ENCODE data around the gene POMC. TPM values are rescaled to one million over a fixed set of nuclear protein-coding genes. Genes with fewer than 3 reads are reported as not detected.
"Not testable (repeated sequence)": the region's sequence is repeated elsewhere in the genome, so short reads cannot be mapped to it uniquely, and the experiment has no call there.

Gene POMC
- total RNA-seq, 2 donors from 2014 or later, result 8.0 to 12.5 TPM

- Mint-ChIP-seq H3K36me3 (ENCODE audit: insufficient read depth in 2 of 2) (no peaks in the 10 kb centered on the region), H3K4me1 (ENCODE audit: low read depth) (peaks cover 20% of the 10 kb centered on the region), H3K27me3 (ENCODE audit: low read depth) (peaks cover 20% of the 10 kb centered on the region), H3K27ac (peak overlapping the region; percentile 17), H3K9me3 (no peaks in the 10 kb centered on the region), H3K4me3 (peak overlapping the region; percentile 34 to 64)
- DNase-seq (peak; percentile 45 to 55), ATAC-seq (replicated peaks in 1 of 2) (peak; percentile 99)
These were observed 22.6 kb downstream of the POMC start for GRCh38 chr2:25145803-25146202.

- no peak overlapping the region for H3K27ac Mint-ChIP-seq
- DNase-seq (no peak), ATAC-seq (replicated peaks in 1 of 2) (no peak)
- H3K27me3 Mint-ChIP-seq (ENCODE audit: low read depth), result peaks cover 12% of the 10 kb centered on the region
- no peaks in the 10 kb centered on the region for H3K9me3 Mint-ChIP-seq
- peaks cover 12% of the 10 kb centered on the region for H3K4me1 Mint-ChIP-seq (ENCODE audit: low read depth)
- H3K4me3 Mint-ChIP-seq, result no peak overlapping the region
- H3K36me3 Mint-ChIP-seq (ENCODE audit: insufficient read depth in 2 of 2), result no peaks in the 10 kb centered on the region
These were observed 27.3 kb downstream of the POMC start for GRCh38 chr2:25141120-25141519.

GRCh38 chr2:25140535-25140934, 27.8 kb downstream of the POMC start:
- not testable (repeated sequence) for H3K36me3 Mint-ChIP-seq (ENCODE audit: insufficient read depth in 2 of 2); H3K4me1 Mint-ChIP-seq (ENCODE audit: low read depth); H3K9me3 Mint-ChIP-seq; H3K27ac Mint-ChIP-seq; DNase-seq; H3K4me3 Mint-ChIP-seq; ATAC-seq (replicated peaks in 1 of 2)
- H3K27me3 Mint-ChIP-seq (ENCODE audit: low read depth), result peaks cover 11% of the 10 kb centered on the region

GRCh38 chr2:25132693-25133092, 35.7 kb downstream of the POMC start:
- no peak overlapping the region for H3K27ac Mint-ChIP-seq
- H3K36me3 Mint-ChIP-seq (ENCODE audit: insufficient read depth in 2 of 2), result no peaks in the 10 kb centered on the region
- H3K27me3 Mint-ChIP-seq (ENCODE audit: low read depth), result peaks cover 71% of the 10 kb centered on the region
- no peaks in the 10 kb centered on the region for H3K9me3 Mint-ChIP-seq
- H3K4me1 Mint-ChIP-seq (ENCODE audit: low read depth), result peaks cover 21% of the 10 kb centered on the region
- ATAC-seq (replicated peaks in 1 of 2), result no peak
- no peak for DNase-seq
- H3K4me3 Mint-ChIP-seq, result peak overlapping the region in 1 of 2 donors; percentile 38

GRCh38 chr2:25132299-25132635, 36.1 kb downstream of the POMC start:
- Mint-ChIP-seq H3K36me3 (ENCODE audit: insufficient read depth in 2 of 2) (no peaks in the 10 kb centered on the region), H3K9me3 (no peaks in the 10 kb centered on the region), H3K27me3 (ENCODE audit: low read depth) (peaks cover 71% of the 10 kb centered on the region), H3K27ac (no peak overlapping the region), H3K4me3 (peak overlapping the region; percentile 15 to 57), H3K4me1 (ENCODE audit: low read depth) (peaks cover 21% of the 10 kb centered on the region)
- ATAC-seq (replicated peaks in 1 of 2) (no peak), DNase-seq (no peak)

GRCh38 chr2:25131567-25132298, 36.6 kb downstream of the POMC start:
- Mint-ChIP-seq H3K9me3 (no peaks in the 10 kb centered on the region), H3K27ac (no peak overlapping the region), H3K36me3 (ENCODE audit: insufficient read depth in 2 of 2) (no peaks in the 10 kb centered on the region), H3K27me3 (ENCODE audit: low read depth) (peaks cover 71% of the 10 kb centered on the region), H3K4me1 (ENCODE audit: low read depth) (peaks cover 21% of the 10 kb centered on the region), H3K4me3 (peak overlapping the region; percentile 60 to 81)
- DNase-seq, result peak; percentile 25 to 44
- ATAC-seq (replicated peaks in 1 of 2), result peak; percentile 54 to 55

GRCh38 chr2:25131253-25131566, 37.2 kb downstream of the POMC start:
- H3K4me1 Mint-ChIP-seq (ENCODE audit: low read depth), result peaks cover 21% of the 10 kb centered on the region
- no peaks in the 10 kb centered on the region for H3K36me3 Mint-ChIP-seq (ENCODE audit: insufficient read depth in 2 of 2)
- ATAC-seq (replicated peaks in 1 of 2) (no peak), DNase-seq (no peak)
- H3K4me3 Mint-ChIP-seq, result peak overlapping the region; percentile 60 to 81
- peaks cover 71% of the 10 kb centered on the region for H3K27me3 Mint-ChIP-seq (ENCODE audit: low read depth)
- no peaks in the 10 kb centered on the region for H3K9me3 Mint-ChIP-seq
- H3K27ac Mint-ChIP-seq, result no peak overlapping the region

- Mint-ChIP-seq H3K4me3 (peak overlapping the region in 1 of 2 donors; percentile 1), H3K27me3 (ENCODE audit: low read depth) (peaks cover 61% of the 10 kb centered on the region), H3K4me1 (ENCODE audit: low read depth) (peaks cover 21% of the 10 kb centered on the region), H3K36me3 (ENCODE audit: insufficient read depth in 2 of 2) (no peaks in the 10 kb centered on the region), H3K9me3 (no peaks in the 10 kb centered on the region), H3K27ac (no peak overlapping the region)
- no peak for ATAC-seq (replicated peaks in 1 of 2)
- DNase-seq, result no peak
These were observed 38.4 kb downstream of the POMC start for GRCh38 chr2:25129901-25130520.

- no peaks in the 10 kb centered on the region for H3K36me3 Mint-ChIP-seq (ENCODE audit: insufficient read depth in 2 of 2)
- H3K4me3 Mint-ChIP-seq, result no peak overlapping the region
- no peak overlapping the region for H3K27ac Mint-ChIP-seq
- peaks cover 21% of the 10 kb centered on the region for H3K4me1 Mint-ChIP-seq (ENCODE audit: low read depth)
- H3K27me3 Mint-ChIP-seq (ENCODE audit: low read depth), result peaks cover 42% of the 10 kb centered on the region
- DNase-seq, result no peak
- H3K9me3 Mint-ChIP-seq, result no peaks in the 10 kb centered on the region
- ATAC-seq (replicated peaks in 1 of 2), result no peak
These were observed 40.7 kb downstream of the POMC start for GRCh38 chr2:25127646-25128045.

- H3K4me1 Mint-ChIP-seq (ENCODE audit: low read depth), result peaks cover 19% of the 10 kb centered on the region
- not testable (repeated sequence) for ATAC-seq (replicated peaks in 1 of 2); H3K4me3 Mint-ChIP-seq
These were observed 41.3 kb downstream of the POMC start for GRCh38 chr2:25127071-25127470.

GRCh38 chr2:25125976-25126375, 42.4 kb downstream of the POMC start:
- no peak overlapping the region for H3K4me3 Mint-ChIP-seq
- peaks cover 31% of the 10 kb centered on the region for H3K27me3 Mint-ChIP-seq (ENCODE audit: low read depth)
- peaks cover 10% of the 10 kb centered on the region for H3K4me1 Mint-ChIP-seq (ENCODE audit: low read depth)
- DNase-seq (no peak), ATAC-seq (replicated peaks in 1 of 2) (no peak)
- H3K36me3 Mint-ChIP-seq (ENCODE audit: insufficient read depth in 2 of 2), result no peaks in the 10 kb centered on the region
- no peak overlapping the region for H3K27ac Mint-ChIP-seq
- no peaks in the 10 kb centered on the region for H3K9me3 Mint-ChIP-seq

More at GRCh38 chr2:25127071-25127470, 41.3 kb downstream of the POMC start:
- H3K36me3 Mint-ChIP-seq (ENCODE audit: insufficient read depth in 2 of 2); DNase-seq; H3K27ac Mint-ChIP-seq; H3K9me3 Mint-ChIP-seq: not testable (repeated sequence)
- H3K27me3 Mint-ChIP-seq (ENCODE audit: low read depth), result peaks cover 42% of the 10 kb centered on the region

- Mint-ChIP-seq H3K4me3 (no peak overlapping the region), H3K27me3 (ENCODE audit: low read depth) (peaks cover 24% of the 10 kb centered on the region), H3K27ac (no peak overlapping the region), H3K36me3 (ENCODE audit: insufficient read depth in 2 of 2) (no peaks in the 10 kb centered on the region), H3K4me1 (ENCODE audit: low read depth) (peaks cover 10% of the 10 kb centered on the region), H3K9me3 (no peaks in the 10 kb centered on the region)
- DNase-seq (no peak), ATAC-seq (replicated peaks in 1 of 2) (no peak)
These were observed 43.2 kb downstream of the POMC start for GRCh38 chr2:25125189-25125588.

- Mint-ChIP-seq H3K27ac (no peak overlapping the region), H3K36me3 (ENCODE audit: insufficient read depth in 2 of 2) (no peaks in the 10 kb centered on the region), H3K9me3 (no peaks in the 10 kb centered on the region), H3K27me3 (ENCODE audit: low read depth) (peaks cover 9% of the 10 kb centered on the region), H3K4me1 (ENCODE audit: low read depth) (no peaks in the 10 kb centered on the region), H3K4me3 (no peak overlapping the region)
- DNase-seq (no peak), ATAC-seq (replicated peaks in 1 of 2) (no peak)
These were observed 44.7 kb downstream of the POMC start for GRCh38 chr2:25123682-25124081.

- DNase-seq, result no peak
- no peak for ATAC-seq (replicated peaks in 1 of 2)
- Mint-ChIP-seq H3K4me3 (no peak overlapping the region), H3K4me1 (ENCODE audit: low read depth) (no peaks in the 10 kb centered on the region), H3K36me3 (ENCODE audit: insufficient read depth in 2 of 2) (no peaks in the 10 kb centered on the region), H3K27ac (no peak overlapping the region), H3K9me3 (no peaks in the 10 kb centered on the region), H3K27me3 (ENCODE audit: low read depth) (peaks cover 9% of the 10 kb centered on the region)
These were observed 46.0 kb downstream of the POMC start for GRCh38 chr2:25122367-25122766.
